ENCODE measurements around the gene C10orf90.

DNA sequence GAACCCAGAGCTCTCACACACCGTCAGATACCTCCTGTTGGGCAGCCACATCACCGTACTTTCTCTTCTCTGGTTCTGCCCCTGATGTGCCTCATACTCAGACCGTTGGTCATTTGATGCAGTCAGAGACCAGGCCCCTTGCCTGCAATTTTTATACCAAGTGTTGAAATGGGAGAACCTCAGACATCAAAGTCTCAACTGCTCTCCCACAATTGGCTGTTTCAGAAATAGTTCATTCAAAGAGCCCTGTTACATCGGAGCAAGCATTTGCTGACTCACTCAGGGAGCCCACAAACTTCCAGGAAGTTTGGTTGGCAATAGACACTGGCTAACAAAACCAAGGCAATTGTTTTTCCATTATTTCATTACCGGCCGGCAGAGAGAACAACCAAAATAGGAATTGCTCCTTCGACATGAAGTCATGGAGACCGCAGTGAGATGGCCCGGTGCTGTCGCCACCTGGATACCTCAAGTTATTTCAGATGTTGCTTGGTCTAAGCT, 248.7 kb downstream of the C10orf90 start:
- TF ChIP-seq CTCF (IDR thresholded peaks at IDR 0.05), result no peak
- no peak for TF ChIP-seq POLR2A (IDR thresholded peaks at IDR 0.05)
- no peak for TF ChIP-seq EP300 (IDR thresholded peaks at IDR 0.05)

Data from ovary (tissue), 3 donors.